ENCODE measurements around the gene SNRNP70. TPM values are rescaled to one million over a fixed set of nuclear protein-coding genes. Genes with fewer than 3 reads are reported as not detected.

The SNRNP70 gene
- total and polyA plus RNA-seq, 2 of the 13 experiments (the other 11 are each of a cell fraction or from before 2014, with no cell fraction given): 150 to 210 TPM

DNA sequence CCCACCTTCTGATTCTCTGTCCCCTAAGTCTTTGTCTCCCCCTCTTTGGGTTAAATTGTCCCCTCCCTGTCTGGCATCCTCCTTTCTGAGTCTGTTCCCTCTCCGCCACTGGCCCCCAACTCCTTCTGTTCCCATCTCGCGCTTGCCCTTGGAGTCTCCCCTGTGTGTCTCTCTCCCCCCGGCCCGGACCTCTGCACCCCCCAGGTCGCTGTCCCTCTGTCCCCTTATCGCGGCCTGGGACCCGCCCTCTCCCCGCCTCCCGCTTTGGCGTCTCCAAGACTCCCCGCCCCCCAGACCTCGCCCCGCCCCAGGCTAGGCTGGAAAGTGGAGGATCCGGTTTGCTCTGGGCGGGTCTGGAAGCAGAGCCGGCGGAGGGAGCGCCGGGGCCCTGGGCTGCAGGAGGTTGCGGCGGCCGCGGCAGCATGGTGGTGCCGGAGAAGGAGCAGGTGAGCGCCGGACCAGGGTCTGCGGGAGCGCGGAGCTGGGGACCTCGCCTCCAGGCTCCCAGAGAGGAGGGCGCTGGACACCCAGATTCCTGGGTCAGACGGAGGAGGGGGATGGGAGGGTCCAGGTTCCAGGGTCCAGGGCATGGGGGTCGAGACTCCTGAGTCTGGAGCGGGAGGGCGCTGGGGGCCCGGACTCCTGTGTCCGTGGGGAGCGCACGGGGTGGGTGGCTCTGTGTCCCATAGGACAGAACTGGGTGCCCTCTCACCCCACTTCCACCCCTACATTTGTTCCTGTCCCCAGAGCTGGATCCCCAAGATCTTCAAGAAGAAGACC, 72.4 kb downstream of the SNRNP70 start, which contains the start of gene TRPM4 (continued):
- TF ChIP-seq, protein P1, sequence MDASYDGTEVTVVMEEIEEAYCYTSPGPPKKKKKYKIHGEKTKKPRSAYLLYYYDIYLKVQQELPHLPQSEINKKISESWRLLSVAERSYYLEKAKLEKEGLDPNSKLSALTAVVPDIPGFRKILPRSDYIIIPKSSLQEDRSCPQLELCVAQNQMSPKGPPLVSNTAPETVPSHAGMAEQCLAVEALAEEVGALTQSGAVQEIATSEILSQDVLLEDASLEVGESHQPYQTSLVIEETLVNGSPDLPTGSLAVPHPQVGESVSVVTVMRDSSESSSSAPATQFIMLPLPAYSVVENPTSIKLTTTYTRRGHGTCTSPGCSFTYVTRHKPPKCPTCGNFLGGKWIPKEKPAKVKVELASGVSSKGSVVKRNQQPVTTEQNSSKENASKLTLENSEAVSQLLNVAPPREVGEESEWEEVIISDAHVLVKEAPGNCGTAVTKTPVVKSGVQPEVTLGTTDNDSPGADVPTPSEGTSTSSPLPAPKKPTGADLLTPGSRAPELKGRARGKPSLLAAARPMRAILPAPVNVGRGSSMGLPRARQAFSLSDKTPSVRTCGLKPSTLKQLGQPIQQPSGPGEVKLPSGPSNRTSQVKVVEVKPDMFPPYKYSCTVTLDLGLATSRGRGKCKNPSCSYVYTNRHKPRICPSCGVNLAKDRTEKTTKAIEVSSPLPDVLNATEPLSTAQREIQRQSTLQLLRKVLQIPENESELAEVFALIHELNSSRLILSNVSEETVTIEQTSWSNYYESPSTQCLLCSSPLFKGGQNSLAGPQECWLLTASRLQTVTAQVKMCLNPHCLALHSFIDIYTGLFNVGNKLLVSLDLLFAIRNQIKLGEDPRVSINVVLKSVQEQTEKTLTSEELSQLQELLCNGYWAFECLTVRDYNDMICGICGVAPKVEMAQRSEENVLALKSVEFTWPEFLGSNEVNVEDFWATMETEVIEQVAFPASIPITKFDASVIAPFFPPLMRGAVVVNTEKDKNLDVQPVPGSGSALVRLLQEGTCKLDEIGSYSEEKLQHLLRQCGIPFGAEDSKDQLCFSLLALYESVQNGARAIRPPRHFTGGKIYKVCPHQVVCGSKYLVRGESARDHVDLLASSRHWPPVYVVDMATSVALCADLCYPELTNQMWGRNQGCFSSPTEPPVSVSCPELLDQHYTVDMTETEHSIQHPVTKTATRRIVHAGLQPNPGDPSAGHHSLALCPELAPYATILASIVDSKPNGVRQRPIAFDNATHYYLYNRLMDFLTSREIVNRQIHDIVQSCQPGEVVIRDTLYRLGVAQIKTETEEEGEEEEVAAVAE (CRISPR knock-in tag; IDR thresholded peaks at IDR 0.05; ENCODE audit: borderline replicate concordance): no peak
- TF ChIP-seq RELA (CRISPR knock-in tag; IDR thresholded peaks at IDR 0.05) (no peak), PITX1 (CRISPR knock-in tag; IDR thresholded peaks at IDR 0.05) (peak; percentile 44; the same call in 1 of the 2 replicates), ZNF350 (CRISPR knock-in tag; IDR thresholded peaks at IDR 0.05; ENCODE audit: borderline replicate concordance, low read depth) (peak; percentile 61; the same call in 1 of the 2 replicates), SMC3 (IDR thresholded peaks at IDR 0.05; ENCODE audit: low read length) (no peak), ATF7-NPFF (CRISPR knock-in tag; IDR thresholded peaks at IDR 0.05; ENCODE audit: low read depth) (peak; percentile 57; the same call in 1 of the 2 replicates), KLF16 (CRISPR knock-in tag; IDR thresholded peaks at IDR 0.05) (0 out of 4 replicates have a peak, but pooled peaks of 1 of the 2 experiments have one; percentile 63), HMGA1 (CRISPR knock-in tag; conservative IDR thresholded peaks at IDR 0.05) (no peak), ARNT2 (CRISPR knock-in tag; IDR thresholded peaks at IDR 0.05; ENCODE audit: low read depth) (peak; percentile 54; the same call in 1 of the 2 replicates), GTF3A (CRISPR knock-in tag; conservative IDR thresholded peaks at IDR 0.05) (no peak), EP300 (IDR thresholded peaks at IDR 0.05; ENCODE audit: low read depth in 2 of 2, low read length in 2 of 2) (no peak), EP300 (CRISPR knock-in tag; IDR thresholded peaks at IDR 0.05; ENCODE audit: borderline replicate concordance) (no peak), ZNF747 (CRISPR knock-in tag; IDR thresholded peaks at IDR 0.05; ENCODE audit: borderline replicate concordance) (no peak), HOXA5 (CRISPR knock-in tag; IDR thresholded peaks at IDR 0.05) (peak; percentile 55; the same call in 1 of the 2 replicates), TBP (CRISPR knock-in tag; IDR thresholded peaks at IDR 0.05) (no peak), MLLT10 (CRISPR knock-in tag; IDR thresholded peaks at IDR 0.05) (no peak), RFXAP (CRISPR knock-in tag; IDR thresholded peaks at IDR 0.05; ENCODE audit: borderline replicate concordance) (no peak), ASH2L (IDR thresholded peaks at IDR 0.05; ENCODE audit: insufficient read length, low read depth, low read length) (no peak), ZNF569 (CRISPR knock-in tag; IDR thresholded peaks at IDR 0.05; ENCODE audit: borderline replicate concordance) (no peak), TSC22D2 (CRISPR knock-in tag; IDR thresholded peaks at IDR 0.05; ENCODE audit: borderline replicate concordance) (no peak)
- TF ChIP-seq, protein P2, sequence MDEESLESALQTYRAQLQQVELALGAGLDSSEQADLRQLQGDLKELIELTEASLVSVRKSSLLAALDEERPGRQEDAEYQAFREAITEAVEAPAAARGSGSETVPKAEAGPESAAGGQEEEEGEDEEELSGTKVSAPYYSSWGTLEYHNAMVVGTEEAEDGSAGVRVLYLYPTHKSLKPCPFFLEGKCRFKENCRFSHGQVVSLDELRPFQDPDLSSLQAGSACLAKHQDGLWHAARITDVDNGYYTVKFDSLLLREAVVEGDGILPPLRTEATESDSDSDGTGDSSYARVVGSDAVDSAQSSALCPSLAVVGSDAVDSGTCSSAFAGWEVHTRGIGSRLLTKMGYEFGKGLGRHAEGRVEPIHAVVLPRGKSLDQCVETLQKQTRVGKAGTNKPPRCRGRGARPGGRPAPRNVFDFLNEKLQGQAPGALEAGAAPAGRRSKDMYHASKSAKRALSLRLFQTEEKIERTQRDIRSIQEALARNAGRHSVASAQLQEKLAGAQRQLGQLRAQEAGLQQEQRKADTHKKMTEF (CRISPR knock-in tag; IDR thresholded peaks at IDR 0.05): peak; percentile 43; the same call in 1 of the 2 replicates
- TF ChIP-seq, protein P3, sequence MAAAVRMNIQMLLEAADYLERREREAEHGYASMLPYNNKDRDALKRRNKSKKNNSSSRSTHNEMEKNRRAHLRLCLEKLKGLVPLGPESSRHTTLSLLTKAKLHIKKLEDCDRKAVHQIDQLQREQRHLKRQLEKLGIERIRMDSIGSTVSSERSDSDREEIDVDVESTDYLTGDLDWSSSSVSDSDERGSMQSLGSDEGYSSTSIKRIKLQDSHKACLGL (CRISPR knock-in tag; IDR thresholded peaks at IDR 0.05): no peak
- TF ChIP-seq, protein P4, sequence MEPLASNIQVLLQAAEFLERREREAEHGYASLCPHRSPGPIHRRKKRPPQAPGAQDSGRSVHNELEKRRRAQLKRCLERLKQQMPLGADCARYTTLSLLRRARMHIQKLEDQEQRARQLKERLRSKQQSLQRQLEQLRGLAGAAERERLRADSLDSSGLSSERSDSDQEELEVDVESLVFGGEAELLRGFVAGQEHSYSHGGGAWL (CRISPR knock-in tag; IDR thresholded peaks at IDR 0.05): peak; percentile 54; the same call in 1 of the 2 replicates
